Measurements from ENCODE around the gene TRAPPC2L. TPM values are rescaled to one million over a fixed set of nuclear protein-coding genes. Genes with fewer than 3 reads are reported as not detected.

The TRAPPC2L gene
- total RNA-seq, 1 experiment from 2014 or later: 94.1 TPM

DNA sequence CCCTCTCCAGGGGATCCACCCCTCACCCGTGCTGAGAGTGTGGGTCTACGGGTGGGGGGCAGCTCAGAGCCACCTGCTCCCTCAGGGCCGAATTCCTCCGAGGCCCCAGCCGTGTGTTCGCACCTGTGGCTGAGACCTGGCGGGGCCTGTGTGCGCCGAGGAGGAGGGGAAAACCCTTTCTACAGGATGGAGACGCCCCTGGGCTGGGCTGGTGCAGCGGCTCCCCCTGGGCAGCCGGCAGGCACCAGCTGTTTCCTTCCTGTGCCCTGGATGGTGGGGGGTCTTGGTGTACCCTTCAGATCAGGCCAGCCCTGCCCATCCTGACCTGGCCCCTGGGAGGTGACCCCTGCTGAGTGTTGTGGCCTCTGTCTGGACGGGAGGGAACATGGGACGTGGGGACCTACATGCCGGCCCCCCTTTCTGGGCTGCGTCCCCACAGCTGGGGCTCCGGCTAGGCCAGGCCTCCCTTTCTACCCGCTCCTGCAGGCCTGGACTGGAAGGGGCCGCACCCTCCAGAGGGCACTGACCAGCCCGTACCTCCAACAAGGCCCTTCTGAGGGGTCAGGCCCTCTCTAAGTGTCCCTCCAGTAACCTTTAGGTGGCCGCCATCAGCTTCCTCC, 37.9 kb downstream of the TRAPPC2L start:
- ATAC-seq: no peak
- Histone ChIP-seq H3K79me2 (ENCODE audit: insufficient read depth, low read length) (no peaks in the 10 kb centered on the region), H3K9me3 (ENCODE audit: control insufficient read depth in 1 of 2, insufficient read depth in 1 of 2, low read depth in 1 of 2, low read length in 2 of 2) (no peaks in the 10 kb centered on the region), H4K20me1 (ENCODE audit: insufficient read depth) (no peaks in the 10 kb centered on the region), H3K36me3 (ENCODE audit: control insufficient read depth in 1 of 2, insufficient read depth in 2 of 2, low read length in 2 of 2) (no peaks in the 10 kb centered on the region; a peak in 1 of 4 replicates), H3K4me1 (ENCODE audit: control insufficient read depth in 1 of 2, insufficient read depth in 2 of 2, low read length in 2 of 2) (no peaks in the 10 kb centered on the region), H3K4me3 (replicated peaks in 1 of 2; ENCODE audit: low read depth in 1 of 2, low read length in 2 of 2) (no peak overlapping the region), H3K27ac (ENCODE audit: low read depth, low read length) (no peak overlapping the region), H3K27me3 (ENCODE audit: insufficient read depth, low read length) (no peaks in the 10 kb centered on the region), H3K9ac (ENCODE audit: low read length) (no peak overlapping the region), H3K9me2 (ENCODE audit: insufficient read depth) (no peaks in the 10 kb centered on the region), H2AFZ (ENCODE audit: low read depth, low read length, poor library complexity, severe bottlenecking) (no peak overlapping the region), H3K4me2 (ENCODE audit: low read length) (no peak overlapping the region)
- TF ChIP-seq TCF7L2 (IDR thresholded peaks at IDR 0.05; ENCODE audit: borderline replicate concordance, extremely low read depth, insufficient read depth, insufficient read length) (no peak), FOSL1 (IDR thresholded peaks at IDR 0.05; ENCODE audit: low read depth) (no peak), ELF1 (IDR thresholded peaks at IDR 0.05; ENCODE audit: borderline replicate concordance, low read depth) (no peak), EZH2 (IDR thresholded peaks at IDR 0.05) (no peak), YY1 (IDR thresholded peaks at IDR 0.05; ENCODE audit: extremely low read depth, insufficient replicate concordance, low read depth, low read length) (no peak), SP1 (IDR thresholded peaks at IDR 0.05; ENCODE audit: low read depth) (no peak), POLR2A (IDR thresholded peaks at IDR 0.05; ENCODE audit: borderline replicate concordance, extremely low read depth, insufficient read depth, insufficient read length) (no peak)
- TF ChIP-seq, protein P1, sequence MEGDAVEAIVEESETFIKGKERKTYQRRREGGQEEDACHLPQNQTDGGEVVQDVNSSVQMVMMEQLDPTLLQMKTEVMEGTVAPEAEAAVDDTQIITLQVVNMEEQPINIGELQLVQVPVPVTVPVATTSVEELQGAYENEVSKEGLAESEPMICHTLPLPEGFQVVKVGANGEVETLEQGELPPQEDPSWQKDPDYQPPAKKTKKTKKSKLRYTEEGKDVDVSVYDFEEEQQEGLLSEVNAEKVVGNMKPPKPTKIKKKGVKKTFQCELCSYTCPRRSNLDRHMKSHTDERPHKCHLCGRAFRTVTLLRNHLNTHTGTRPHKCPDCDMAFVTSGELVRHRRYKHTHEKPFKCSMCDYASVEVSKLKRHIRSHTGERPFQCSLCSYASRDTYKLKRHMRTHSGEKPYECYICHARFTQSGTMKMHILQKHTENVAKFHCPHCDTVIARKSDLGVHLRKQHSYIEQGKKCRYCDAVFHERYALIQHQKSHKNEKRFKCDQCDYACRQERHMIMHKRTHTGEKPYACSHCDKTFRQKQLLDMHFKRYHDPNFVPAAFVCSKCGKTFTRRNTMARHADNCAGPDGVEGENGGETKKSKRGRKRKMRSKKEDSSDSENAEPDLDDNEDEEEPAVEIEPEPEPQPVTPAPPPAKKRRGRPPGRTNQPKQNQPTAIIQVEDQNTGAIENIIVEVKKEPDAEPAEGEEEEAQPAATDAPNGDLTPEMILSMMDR (IDR thresholded peaks at IDR 0.05 in 2 of 3, conservative IDR thresholded peaks at IDR 0.05 in 1 of 3; ENCODE audit: borderline replicate concordance in 1 of 3, insufficient read depth in 1 of 3, low read depth in 2 of 3, low read length in 2 of 3): no peak
- TF ChIP-seq, protein P2, sequence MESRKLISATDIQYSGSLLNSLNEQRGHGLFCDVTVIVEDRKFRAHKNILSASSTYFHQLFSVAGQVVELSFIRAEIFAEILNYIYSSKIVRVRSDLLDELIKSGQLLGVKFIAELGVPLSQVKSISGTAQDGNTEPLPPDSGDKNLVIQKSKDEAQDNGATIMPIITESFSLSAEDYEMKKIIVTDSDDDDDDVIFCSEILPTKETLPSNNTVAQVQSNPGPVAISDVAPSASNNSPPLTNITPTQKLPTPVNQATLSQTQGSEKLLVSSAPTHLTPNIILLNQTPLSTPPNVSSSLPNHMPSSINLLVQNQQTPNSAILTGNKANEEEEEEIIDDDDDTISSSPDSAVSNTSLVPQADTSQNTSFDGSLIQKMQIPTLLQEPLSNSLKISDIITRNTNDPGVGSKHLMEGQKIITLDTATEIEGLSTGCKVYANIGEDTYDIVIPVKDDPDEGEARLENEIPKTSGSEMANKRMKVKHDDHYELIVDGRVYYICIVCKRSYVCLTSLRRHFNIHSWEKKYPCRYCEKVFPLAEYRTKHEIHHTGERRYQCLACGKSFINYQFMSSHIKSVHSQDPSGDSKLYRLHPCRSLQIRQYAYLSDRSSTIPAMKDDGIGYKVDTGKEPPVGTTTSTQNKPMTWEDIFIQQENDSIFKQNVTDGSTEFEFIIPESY (IDR thresholded peaks at IDR 0.05; ENCODE audit: extremely low read depth, insufficient replicate concordance, low read length): no peak
- TF ChIP-seq, protein P3, sequence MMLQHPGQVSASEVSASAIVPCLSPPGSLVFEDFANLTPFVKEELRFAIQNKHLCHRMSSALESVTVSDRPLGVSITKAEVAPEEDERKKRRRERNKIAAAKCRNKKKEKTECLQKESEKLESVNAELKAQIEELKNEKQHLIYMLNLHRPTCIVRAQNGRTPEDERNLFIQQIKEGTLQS (IDR thresholded peaks at IDR 0.05): no peak
- no TSS peak for BruUV-seq (replicated peaks)
- RAD21 ChIA-PET (ENCODE audit: low non-redundant PET in 1 of 2, low total read pairs in 2 of 2, uncharacterized antibody in 2 of 2, unreplicated experiment in 2 of 2): no interaction called here
- POLR2A ChIA-PET: no interaction called here
- DNase-seq (ENCODE audit: low read depth, low spot score): no peak
- CTCF ChIA-PET: no interaction called here
- intact Hi-C loops (cut with micrococcal nuclease): no loop called here

All from HCT116 (cell line).